Activated B cell treated with CpG ODN at 0.5 μM for 24 hours (primary cell): ENCODE results near the gene MORC2. TPM values are rescaled to one million over a fixed set of nuclear protein-coding genes. Genes with fewer than 3 reads are reported as not detected.
A peak's percentile ranks its signal among the peaks of the same experiment; 100 is the strongest.

Experiments
- ATAC-seq: fragments of 200-7000 bp; cut with Tn5 transposase; one replicate; pipeline ENCODE4 v1.10.0; 2021; ENCODE audit warnings: low read depth, mild to moderate bottlenecking, moderate library complexity
- CTCF ChIA-PET: fragments of 350-600 bp; sonication (Branson Sonifier 250); formaldehyde crosslinking; loops from one replicate; lab custom pipeline; 2021; ENCODE audit warnings: antibody characterized with exemption; lab: Charles Lee
- POLR2A ChIA-PET: fragments of 350-600 bp; sonication (Branson Sonifier 250); formaldehyde crosslinking; loops from one replicate; lab custom pipeline; 2021; ENCODE audit warnings: antibody characterized with exemption; lab: Charles Lee
- DNase-seq: peaks from one replicate; pipeline ENCODE4 v3.0.0; 2022
- H3K27ac Mint-ChIP-seq: one replicate; pipeline ENCODE4 v1.8.0; 2020; ENCODE audit warnings: mixed read lengths
- H3K27me3 Mint-ChIP-seq: one replicate; pipeline ENCODE4 v1.8.0; 2021; ENCODE audit warnings: mixed read lengths
- H3K36me3 Mint-ChIP-seq: one replicate; pipeline ENCODE4 v1.8.0; 2021; ENCODE audit warnings: low read depth, mixed read lengths
- H3K4me1 Mint-ChIP-seq: one replicate; pipeline ENCODE4 v1.8.0; 2021; ENCODE audit warnings: mixed read lengths
- H3K4me3 Mint-ChIP-seq: one replicate; pipeline ENCODE4 v1.8.0; 2020; ENCODE audit warnings: mild to moderate bottlenecking, mixed read lengths
- H3K9me3 Mint-ChIP-seq: one replicate; pipeline ENCODE4 v1.8.0; 2020; ENCODE audit warnings: mixed read lengths
- intact Hi-C: fragments of 100-400 bp; cut with micrococcal nuclease; formaldehyde crosslinking; loops from one replicate; pipeline ENCODE4 v1.15.1; 2024
- total RNA-seq: library from RNA; stranded (reverse); gene quantifications from 2 replicates; pipeline ENCODE4 v1.2.3, GENCODE V29; 2022
- TF ChIP-seq, protein P1 (sequence below): fragments of 200-600 bp; IDR thresholded peaks from one replicate; pipeline ENCODE4 v1.8.0; 2022; ENCODE audit warnings: antibody characterized with exemption, mild to moderate bottlenecking

Gene MORC2
- total RNA-seq, 1 donor from 2014 or later, result 23.8 TPM

DNA sequence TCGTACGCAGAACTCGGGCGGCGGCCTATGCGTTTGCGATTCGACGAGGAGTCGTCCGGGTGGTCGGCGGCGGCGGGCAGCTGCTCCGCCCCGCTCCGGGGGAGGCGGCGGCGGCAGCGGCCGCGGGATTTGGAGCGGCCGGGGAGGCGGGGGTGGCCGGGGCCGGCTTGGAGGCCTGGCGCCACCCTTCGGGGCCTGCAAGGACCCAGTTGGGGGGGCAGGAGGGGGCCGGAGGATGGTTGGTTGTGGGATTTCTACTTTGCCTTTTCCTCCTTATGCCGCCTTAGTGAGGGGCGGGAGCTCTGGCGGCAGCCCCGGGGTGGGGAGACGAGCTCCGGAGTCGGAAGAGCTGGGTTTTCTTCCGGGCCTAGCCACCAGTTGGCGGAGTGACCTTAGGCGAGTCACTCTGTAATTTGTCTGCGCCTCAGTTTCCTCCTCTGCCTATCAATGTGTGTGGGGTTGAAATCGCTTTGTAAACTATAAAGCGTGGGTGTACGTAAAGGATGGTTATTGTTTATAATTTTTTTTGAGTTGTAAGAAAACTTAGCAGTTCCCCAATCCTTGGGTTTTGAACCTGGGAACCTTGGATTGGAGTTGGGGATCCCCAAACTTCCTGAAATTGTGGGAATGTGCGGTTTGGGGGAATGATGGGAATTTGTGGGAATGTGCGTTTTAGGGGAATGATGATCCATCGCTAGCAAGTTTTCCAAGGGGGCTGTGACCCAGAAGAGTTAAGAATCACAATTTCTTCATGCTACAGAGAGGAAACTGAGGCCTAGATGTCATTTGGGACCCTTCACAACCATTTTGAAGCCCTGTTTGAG is 1.2 kb upstream of the MORC2 start:
- ATAC-seq (peak; percentile 23), DNase-seq (no peak)
- TF ChIP-seq, protein P1, sequence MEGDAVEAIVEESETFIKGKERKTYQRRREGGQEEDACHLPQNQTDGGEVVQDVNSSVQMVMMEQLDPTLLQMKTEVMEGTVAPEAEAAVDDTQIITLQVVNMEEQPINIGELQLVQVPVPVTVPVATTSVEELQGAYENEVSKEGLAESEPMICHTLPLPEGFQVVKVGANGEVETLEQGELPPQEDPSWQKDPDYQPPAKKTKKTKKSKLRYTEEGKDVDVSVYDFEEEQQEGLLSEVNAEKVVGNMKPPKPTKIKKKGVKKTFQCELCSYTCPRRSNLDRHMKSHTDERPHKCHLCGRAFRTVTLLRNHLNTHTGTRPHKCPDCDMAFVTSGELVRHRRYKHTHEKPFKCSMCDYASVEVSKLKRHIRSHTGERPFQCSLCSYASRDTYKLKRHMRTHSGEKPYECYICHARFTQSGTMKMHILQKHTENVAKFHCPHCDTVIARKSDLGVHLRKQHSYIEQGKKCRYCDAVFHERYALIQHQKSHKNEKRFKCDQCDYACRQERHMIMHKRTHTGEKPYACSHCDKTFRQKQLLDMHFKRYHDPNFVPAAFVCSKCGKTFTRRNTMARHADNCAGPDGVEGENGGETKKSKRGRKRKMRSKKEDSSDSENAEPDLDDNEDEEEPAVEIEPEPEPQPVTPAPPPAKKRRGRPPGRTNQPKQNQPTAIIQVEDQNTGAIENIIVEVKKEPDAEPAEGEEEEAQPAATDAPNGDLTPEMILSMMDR, result no peak
- intact Hi-C loops, result loop anchor here (1.0 to 5.0 kb wide), 11 partner anchors 49 to 783 kb away; partner anchors contain the start of genes DEPDC5, DRG1, DUSP18 and LIMK2
- POLR2A ChIA-PET, result interaction anchor here (0.6 to 3.7 kb wide), 20 partner anchors 9 to 1700 kb away, joined by 3 to 41 read pairs (median 7); partner anchors contain the start of genes FBXO7, PATZ1, PES1 and RNF185
- peaks cover 59% of the 10 kb centered on the region for H3K36me3 Mint-ChIP-seq
- no peaks in the 10 kb centered on the region for H3K27me3 Mint-ChIP-seq
- H3K4me1 Mint-ChIP-seq, result peaks cover 58% of the 10 kb centered on the region
- H3K9me3 Mint-ChIP-seq, result peaks cover 21% of the 10 kb centered on the region
- H3K4me3 Mint-ChIP-seq, result peak overlapping the region; percentile 95
- peak overlapping the region; percentile 81 for H3K27ac Mint-ChIP-seq
- CTCF ChIA-PET, result interaction anchor here (1.0 to 1.9 kb wide), 3 partner anchors 115 to 335 kb away, joined by 4 to 6 read pairs (median 5); no protein-coding TSS in a partner anchor

DNA sequence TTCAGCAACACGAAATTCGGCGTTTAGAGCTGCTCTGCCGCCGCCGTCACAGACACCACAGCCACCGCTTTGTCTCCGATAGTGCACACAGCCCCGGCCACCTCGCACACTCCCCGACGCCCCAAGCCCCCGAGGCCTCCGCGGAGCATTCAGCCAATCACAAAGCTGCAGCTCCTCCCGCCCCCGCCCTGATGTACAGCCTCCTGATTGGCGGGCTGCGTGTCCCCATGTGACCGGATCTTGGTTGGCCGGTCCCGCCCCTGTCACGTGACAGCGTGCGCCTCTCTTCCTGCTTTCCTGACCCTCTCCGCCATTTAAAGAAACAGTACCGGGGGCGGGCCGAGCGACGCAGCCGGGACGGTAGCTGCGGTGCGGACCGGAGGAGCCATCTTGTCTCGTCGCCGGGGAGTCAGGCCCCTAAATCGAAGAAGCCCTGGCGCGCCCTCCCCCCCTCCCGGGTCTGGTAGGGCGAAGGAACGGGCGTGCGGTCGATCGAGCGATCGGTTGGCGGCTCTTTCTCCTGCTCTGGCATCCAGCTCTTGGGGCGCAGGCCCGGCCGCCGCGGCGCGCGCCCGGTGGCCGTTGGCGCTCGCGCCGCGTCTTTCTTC is 454 bp upstream of the MORC2 start, which contains the start of gene TUG1:
Gene TUG1 (plus strand): TSS at position 342 of the 608 bp plus-strand sequence.
- ChIA-PET POLR2A (interaction anchor here (0.6 to 3.7 kb wide), 24 partner anchors 10 to 1699 kb away, joined by 3 to 41 read pairs (median 4); partner anchors contain the start of genes FBXO7, PATZ1, PES1 and RNF185), CTCF (interaction anchor here (1.0 to 1.9 kb wide), 3 partner anchors 116 to 334 kb away, joined by 4 to 6 read pairs (median 5); no protein-coding TSS in a partner anchor)
- H3K4me1 Mint-ChIP-seq, result peaks cover 56% of the 10 kb centered on the region
- H3K36me3 Mint-ChIP-seq, result peaks cover 52% of the 10 kb centered on the region
- peak within 1 kb of the TSS; percentile 94 for H3K27ac Mint-ChIP-seq
- no peaks in the 10 kb centered on the region for H3K27me3 Mint-ChIP-seq
- H3K4me3 Mint-ChIP-seq, result peak within 1 kb of the TSS; percentile 95
- DNase-seq (peak; percentile 93), ATAC-seq (peak; percentile 92)
- TF ChIP-seq, protein P1, result no peak
- intact Hi-C loops, result loop anchor here (1.0 to 5.0 kb wide), 11 partner anchors 49 to 783 kb away; partner anchors contain the start of genes DEPDC5, DRG1, DUSP18 and LIMK2
- peaks cover 15% of the 10 kb centered on the region for H3K9me3 Mint-ChIP-seq

DNA sequence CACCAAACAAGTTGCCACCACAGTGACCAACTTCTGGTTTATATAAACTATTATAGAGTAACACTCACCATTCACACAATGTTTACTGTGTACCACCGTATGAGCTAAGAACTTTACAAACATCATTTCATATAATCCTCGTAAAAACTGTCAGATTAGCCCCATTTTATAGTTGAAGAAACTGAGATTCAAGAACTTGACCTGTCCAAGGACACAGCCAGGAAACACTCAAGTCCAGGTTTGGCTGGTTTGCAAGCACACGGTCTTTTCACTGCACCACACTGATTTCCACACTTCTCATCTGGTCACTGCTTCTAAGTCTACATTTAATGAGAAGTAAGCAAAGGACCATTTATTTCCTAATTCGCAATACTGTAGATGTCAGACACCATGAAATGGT is 3.7 kb downstream of the MORC2 start:
- DNase-seq (no peak), ATAC-seq (no peak)
- TF ChIP-seq, protein P1, result no peak
- H3K27ac Mint-ChIP-seq, result no peak overlapping the region
- H3K36me3 Mint-ChIP-seq, result peaks cover 15% of the 10 kb centered on the region
- H3K4me3 Mint-ChIP-seq, result no peak overlapping the region
- no peaks in the 10 kb centered on the region for H3K27me3 Mint-ChIP-seq
- CTCF ChIA-PET, result no interaction called here
- POLR2A ChIA-PET, result no interaction called here
- intact Hi-C loops, result loop anchor here (5.0 kb wide), 2 partner anchors 432 to 787 kb away; partner anchors contain the start of genes DEPDC5, DRG1 and PRR14L
- H3K9me3 Mint-ChIP-seq, result peaks cover 3% of the 10 kb centered on the region
- peaks cover 25% of the 10 kb centered on the region for H3K4me1 Mint-ChIP-seq

DNA sequence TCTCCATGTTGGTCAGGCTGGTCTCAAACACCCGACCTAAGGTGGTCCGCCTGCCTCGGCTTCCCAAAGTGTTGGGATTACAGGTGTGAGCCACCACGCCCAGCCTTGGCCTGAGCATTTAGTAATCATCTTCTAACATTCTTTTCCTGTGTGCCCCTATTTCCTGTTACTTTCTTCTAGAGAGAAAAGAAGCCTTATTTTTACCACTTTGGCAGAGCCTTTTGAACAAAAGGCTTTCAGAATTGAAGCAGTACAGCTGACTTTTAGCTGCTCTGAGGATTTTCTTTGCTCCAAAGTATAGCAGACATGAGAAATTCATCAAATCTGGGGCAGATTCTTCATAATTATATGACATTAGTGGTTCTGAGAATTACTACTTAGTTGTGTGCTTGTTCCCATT is 13.4 kb downstream of the MORC2 start:
- no peaks in the 10 kb centered on the region for H3K9me3 Mint-ChIP-seq
- no peaks in the 10 kb centered on the region for H3K4me1 Mint-ChIP-seq
- ChIA-PET CTCF (no interaction called here), POLR2A (no interaction called here)
- ATAC-seq (no peak), DNase-seq (no peak)
- no peak overlapping the region for H3K27ac Mint-ChIP-seq
- peaks cover 52% of the 10 kb centered on the region for H3K36me3 Mint-ChIP-seq
- no peak overlapping the region for H3K4me3 Mint-ChIP-seq
- TF ChIP-seq, protein P1, result no peak
- H3K27me3 Mint-ChIP-seq, result no peaks in the 10 kb centered on the region
- intact Hi-C loops, result no loop called here
